Mesendoderm (in vitro differentiated cells): ENCODE data around the gene DOCK2.

Source experiments
- DNase-seq: peaks from one replicate; pipeline ENCODE4 v3.0.0; 2013
- H2AK5ac ChIP-seq: 2 replicates; pipeline ENCODE4 v1.6.1; 2013; ENCODE audit warnings: low read length, inconsistent platforms
- H2BK120ac ChIP-seq: 2 replicates; pipeline ENCODE4 v1.6.1; 2013; ENCODE audit warnings: low read depth, mild to moderate bottlenecking, low read length, moderate library complexity, mixed read lengths
- H2BK15ac ChIP-seq: replicated peaks from 2 replicates; pipeline ENCODE4 v1.6.1; 2013; ENCODE audit warnings: low read depth, mild to moderate bottlenecking, moderate library complexity
- H2BK5ac ChIP-seq: 2 replicates; pipeline ENCODE4 v1.6.1; 2013; ENCODE audit warnings: low read length, inconsistent platforms
- H3K18ac ChIP-seq: 2 replicates; pipeline ENCODE4 v1.6.1; 2013; ENCODE audit warnings: mild to moderate bottlenecking, low read length, mixed read lengths
- H3K23ac ChIP-seq: one replicate; pipeline ENCODE4 v1.6.1; 2013; ENCODE audit warnings: low read length
- H3K27ac ChIP-seq: 2 replicates; pipeline ENCODE4 v1.5.1; 2013; ENCODE audit warnings: low read depth, mild to moderate bottlenecking, inconsistent platforms, low read length, moderate library complexity
- H3K27me3 ChIP-seq: 2 replicates; pipeline ENCODE4 v1.6.1; 2013; ENCODE audit warnings: low read length, control low read depth, mild to moderate bottlenecking, inconsistent platforms; ENCODE audit not compliant: insufficient read depth, poor library complexity
- H3K36me3 ChIP-seq: 2 replicates; pipeline ENCODE4 v1.6.1; 2013; ENCODE audit warnings: low read length, inconsistent platforms; ENCODE audit not compliant: control insufficient read depth, insufficient read depth
- H3K4ac ChIP-seq: one replicate; pipeline ENCODE4 v1.6.1; 2013; ENCODE audit warnings: low read depth, mild to moderate bottlenecking, low read length, moderate library complexity
- H3K4me1 ChIP-seq: 2 replicates; pipeline ENCODE4 v1.6.1; 2013; ENCODE audit warnings: low read depth, low read length, inconsistent platforms; ENCODE audit not compliant: control insufficient read depth
- H3K4me2 ChIP-seq: 2 replicates; pipeline ENCODE4 v1.6.1; 2013; ENCODE audit warnings: low read length
- H3K4me3 ChIP-seq: 2 replicates; pipeline ENCODE4 v1.5.1; 2013; ENCODE audit warnings: mild to moderate bottlenecking, low read length
- H3K56ac ChIP-seq: one replicate; pipeline ENCODE4 v1.6.1; 2013; ENCODE audit warnings: low read length
- H3K79me1 ChIP-seq: 2 replicates; pipeline ENCODE4 v1.6.1; 2013; ENCODE audit warnings: low read length, inconsistent platforms
- H3K79me2 ChIP-seq: 2 replicates; pipeline ENCODE4 v1.6.1; 2013; ENCODE audit warnings: mild to moderate bottlenecking, low read length; ENCODE audit not compliant: control insufficient read depth, insufficient read depth
- H3K9ac ChIP-seq: 2 replicates; pipeline ENCODE4 v1.6.1; 2013; ENCODE audit warnings: low read length, inconsistent platforms
- H4K5ac ChIP-seq: one replicate; pipeline ENCODE4 v1.6.1; 2013; ENCODE audit warnings: low read length
- H4K8ac ChIP-seq: one replicate; pipeline ENCODE4 v1.6.1; 2013; ENCODE audit warnings: low read depth, mild to moderate bottlenecking, control low read depth, low read length, moderate library complexity
- WGBS: extraction: QIAGEN DNeasy Blood & Tissue Kit; methylation state at CpG from one replicate; pipeline ENCODE4 v1.1.7; 2013; ENCODE audit warnings: low lambda C conversion rate, missing lambda C conversion rate; ENCODE audit not compliant: insufficient coverage; ENCODE audit errors: extremely low coverage; 5-methylcytosine and 5-hydroxymethylcytosine counted together

Gene DOCK2

GRCh38 chr5:169670769-169671525 is 33.9 kb downstream of the DOCK2 start:
- H3K4me2 ChIP-seq: no peak overlapping the region
- no peak overlapping the region for H3K4me3 ChIP-seq
- no peak overlapping the region for H2AK5ac ChIP-seq
- no peak overlapping the region for H2BK120ac ChIP-seq
- no peak overlapping the region for H4K8ac ChIP-seq
- no peak overlapping the region for H3K18ac ChIP-seq
- H3K4ac ChIP-seq: no peak overlapping the region
- peaks cover 8% of the 10 kb centered on the region for H3K4me1 ChIP-seq
- peak; percentile 46 for DNase-seq
- no peak overlapping the region for H3K23ac ChIP-seq
- no peak overlapping the region for H3K27ac ChIP-seq
- H2BK5ac ChIP-seq: no peak overlapping the region
- H3K56ac ChIP-seq: peak overlapping the region; percentile 47
- H4K5ac ChIP-seq: no peak overlapping the region
- no peaks in the 10 kb centered on the region for H3K27me3 ChIP-seq
- WGBS: no CpG with 5 or more reads among the region's 6 CpGs
- H2BK15ac ChIP-seq: no peak overlapping the region
- no peak overlapping the region for H3K9ac ChIP-seq
- H3K79me2 ChIP-seq: no peaks in the 10 kb centered on the region
- no peaks in the 10 kb centered on the region for H3K79me1 ChIP-seq
- H3K36me3 ChIP-seq: no peaks in the 10 kb centered on the region

- Histone ChIP-seq H3K27ac (no peak overlapping the region), H3K79me1 (no peaks in the 10 kb centered on the region), H2AK5ac (no peak overlapping the region), H3K4me2 (no peak overlapping the region), H4K8ac (no peak overlapping the region), H3K4me1 (no peaks in the 10 kb centered on the region), H3K18ac (no peak overlapping the region), H3K23ac (no peak overlapping the region), H2BK15ac (no peak overlapping the region), H3K56ac (no peak overlapping the region), H3K79me2 (no peaks in the 10 kb centered on the region), H3K36me3 (no peaks in the 10 kb centered on the region), H3K4me3 (no peak overlapping the region), H4K5ac (no peak overlapping the region), H2BK120ac (no peak overlapping the region), H3K9ac (no peak overlapping the region), H3K4ac (no peak overlapping the region), H3K27me3 (no peaks in the 10 kb centered on the region), H2BK5ac (no peak overlapping the region)
- no peak for DNase-seq
- no CpG with 5 or more reads among the region's 2 CpGs for WGBS
These were observed 45.0 kb downstream of the DOCK2 start for GRCh38 chr5:169682026-169682425.

- Histone ChIP-seq H3K27ac (no peak overlapping the region), H2BK120ac (no peak overlapping the region), H4K8ac (no peak overlapping the region), H3K79me1 (no peaks in the 10 kb centered on the region), H3K4me1 (peaks cover under 1% of the 10 kb centered on the region), H3K18ac (no peak overlapping the region), H3K23ac (no peak overlapping the region), H3K27me3 (no peaks in the 10 kb centered on the region), H4K5ac (no peak overlapping the region), H2AK5ac (no peak overlapping the region), H3K4me2 (no peak overlapping the region), H2BK5ac (no peak overlapping the region), H3K9ac (no peak overlapping the region), H3K36me3 (no peaks in the 10 kb centered on the region), H3K4ac (no peak overlapping the region), H3K56ac (no peak overlapping the region), H3K79me2 (no peaks in the 10 kb centered on the region), H2BK15ac (no peak overlapping the region), H3K4me3 (no peak overlapping the region)
- no peak for DNase-seq
- WGBS: no CpG with 5 or more reads among the region's 5 CpGs
These were observed 49.1 kb downstream of the DOCK2 start for GRCh38 chr5:169686137-169686536.

GRCh38 chr5:169688106-169688505 is 51.0 kb downstream of the DOCK2 start:
- Histone ChIP-seq H3K4ac (no peak overlapping the region), H3K56ac (no peak overlapping the region), H3K36me3 (no peaks in the 10 kb centered on the region), H3K9ac (no peak overlapping the region), H3K27me3 (no peaks in the 10 kb centered on the region), H3K27ac (no peak overlapping the region), H2BK120ac (no peak overlapping the region), H2BK5ac (no peak overlapping the region), H3K79me2 (no peaks in the 10 kb centered on the region), H4K8ac (no peak overlapping the region), H3K4me2 (no peak overlapping the region), H2BK15ac (no peak overlapping the region), H3K4me3 (no peak overlapping the region), H3K4me1 (peaks cover 3% of the 10 kb centered on the region), H4K5ac (no peak overlapping the region), H3K79me1 (no peaks in the 10 kb centered on the region), H3K18ac (no peak overlapping the region), H3K23ac (no peak overlapping the region), H2AK5ac (no peak overlapping the region)
- DNase-seq: no peak
- WGBS: no CpG with 5 or more reads among the region's 3 CpGs

GRCh38 chr5:169691471-169691870 is 54.4 kb downstream of the DOCK2 start:
- Histone ChIP-seq H2AK5ac (no peak overlapping the region), H3K27me3 (no peaks in the 10 kb centered on the region), H2BK120ac (no peak overlapping the region), H2BK5ac (no peak overlapping the region), H3K27ac (no peak overlapping the region), H3K18ac (no peak overlapping the region), H3K79me1 (no peaks in the 10 kb centered on the region), H3K9ac (no peak overlapping the region), H3K4me3 (no peak overlapping the region), H3K36me3 (no peaks in the 10 kb centered on the region), H3K56ac (no peak overlapping the region), H3K4me1 (peaks cover 3% of the 10 kb centered on the region), H4K5ac (no peak overlapping the region), H2BK15ac (no peak overlapping the region), H3K79me2 (no peaks in the 10 kb centered on the region), H3K4ac (no peak overlapping the region), H3K23ac (no peak overlapping the region), H3K4me2 (no peak overlapping the region), H4K8ac (no peak overlapping the region)
- DNase-seq: no peak
- WGBS: no CpG with 5 or more reads among the region's 1 CpG

- H3K4me1 ChIP-seq: peaks cover 3% of the 10 kb centered on the region
- no peak overlapping the region for H2BK15ac ChIP-seq
- no peak overlapping the region for H2BK5ac ChIP-seq
- no CpG with 5 or more reads among the region's 3 CpGs for whole genome bisulfite sequencing
- no peak for DNase-seq
- H3K27me3 ChIP-seq: no peaks in the 10 kb centered on the region
- no peaks in the 10 kb centered on the region for H3K79me1 ChIP-seq
- no peaks in the 10 kb centered on the region for H3K36me3 ChIP-seq
- H3K4me3 ChIP-seq: no peak overlapping the region
- H3K23ac ChIP-seq: no peak overlapping the region
- no peak overlapping the region for H4K5ac ChIP-seq
- no peak overlapping the region for H4K8ac ChIP-seq
- no peak overlapping the region for H2BK120ac ChIP-seq
- no peak overlapping the region for H3K4me2 ChIP-seq
- no peak overlapping the region for H2AK5ac ChIP-seq
- no peaks in the 10 kb centered on the region for H3K79me2 ChIP-seq
- H3K56ac ChIP-seq: no peak overlapping the region
- no peak overlapping the region for H3K27ac ChIP-seq
- no peak overlapping the region for H3K9ac ChIP-seq
- H3K18ac ChIP-seq: no peak overlapping the region
- no peak overlapping the region for H3K4ac ChIP-seq
These were observed 57.1 kb downstream of the DOCK2 start for GRCh38 chr5:169694091-169694625.
